Coronary artery (tissue), 2 donors: Measurements from ENCODE around the gene SLC16A9.
"Not testable (repeated sequence)": the region's sequence is repeated elsewhere in the genome, so short reads cannot be mapped to it uniquely, and the experiment has no call there.

ENCODE experiments used
- DNase-seq: peaks from one replicate; pipeline ENCODE4 v3.0.0-alpha.2; 2017; ENCODE audit warnings: low spot score
- H3K27ac ChIP-seq, 2 donors: fragments of 200-600 bp; sonication (generic); one replicate each; pipeline ENCODE4 v1.5.1; 2016 to 2019
- H3K4me3 ChIP-seq: fragments of 200-600 bp; sonication (generic); 2 replicates; pipeline ENCODE4 v1.5.1; 2016; ENCODE audit warnings: mild to moderate bottlenecking, moderate library complexity
- TF ChIP-seq, protein P1 (sequence below): fragments of 200-600 bp; sonication (generic); IDR thresholded peaks from one replicate; pipeline ENCODE4 v1.5.1; 2019; ENCODE audit warnings: antibody characterized with exemption

Gene SLC16A9

GRCh38 chr10:59655309-59655708, 54.3 kb downstream of the SLC16A9 start:
- no peak overlapping the region for H3K27ac ChIP-seq
- TF ChIP-seq, protein P1, sequence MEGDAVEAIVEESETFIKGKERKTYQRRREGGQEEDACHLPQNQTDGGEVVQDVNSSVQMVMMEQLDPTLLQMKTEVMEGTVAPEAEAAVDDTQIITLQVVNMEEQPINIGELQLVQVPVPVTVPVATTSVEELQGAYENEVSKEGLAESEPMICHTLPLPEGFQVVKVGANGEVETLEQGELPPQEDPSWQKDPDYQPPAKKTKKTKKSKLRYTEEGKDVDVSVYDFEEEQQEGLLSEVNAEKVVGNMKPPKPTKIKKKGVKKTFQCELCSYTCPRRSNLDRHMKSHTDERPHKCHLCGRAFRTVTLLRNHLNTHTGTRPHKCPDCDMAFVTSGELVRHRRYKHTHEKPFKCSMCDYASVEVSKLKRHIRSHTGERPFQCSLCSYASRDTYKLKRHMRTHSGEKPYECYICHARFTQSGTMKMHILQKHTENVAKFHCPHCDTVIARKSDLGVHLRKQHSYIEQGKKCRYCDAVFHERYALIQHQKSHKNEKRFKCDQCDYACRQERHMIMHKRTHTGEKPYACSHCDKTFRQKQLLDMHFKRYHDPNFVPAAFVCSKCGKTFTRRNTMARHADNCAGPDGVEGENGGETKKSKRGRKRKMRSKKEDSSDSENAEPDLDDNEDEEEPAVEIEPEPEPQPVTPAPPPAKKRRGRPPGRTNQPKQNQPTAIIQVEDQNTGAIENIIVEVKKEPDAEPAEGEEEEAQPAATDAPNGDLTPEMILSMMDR = no peak
- H3K4me3 ChIP-seq = no peak overlapping the region
- DNase-seq = no peak

- H3K27ac ChIP-seq = peak overlapping the region; percentile 29 to 61
- H3K4me3 ChIP-seq = peak overlapping the region; percentile 31
- TF ChIP-seq, protein P1 = no peak
- no peak for DNase-seq
These were observed 55.6 kb downstream of the SLC16A9 start for GRCh38 chr10:59654007-59654406.

DNA sequence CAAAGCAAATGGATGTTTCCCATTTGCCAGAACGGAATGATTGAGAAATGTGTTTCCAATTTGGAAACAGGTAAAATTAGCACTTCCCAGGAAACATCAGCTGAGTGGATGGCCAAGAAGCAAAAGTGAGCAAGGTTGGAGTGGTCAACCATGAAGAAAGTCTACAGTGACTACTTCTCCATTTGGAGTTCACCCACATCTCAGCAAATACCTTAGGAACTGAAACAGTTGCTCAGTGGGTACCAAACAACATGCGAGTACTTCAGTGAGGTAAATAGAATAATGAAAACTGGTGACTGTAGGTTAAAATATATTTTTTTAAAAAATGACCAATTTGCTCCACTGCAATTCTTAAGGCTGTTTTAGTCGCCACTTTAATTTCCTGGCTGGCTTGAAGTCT, 57.7 kb downstream of the SLC16A9 start:
- TF ChIP-seq, protein P1 = no peak
- no peak overlapping the region for H3K27ac ChIP-seq
- DNase-seq = no peak
- H3K4me3 ChIP-seq = no peak overlapping the region

GRCh38 chr10:59649606-59650346, 59.9 kb downstream of the SLC16A9 start:
- H3K4me3 ChIP-seq = no peak overlapping the region
- TF ChIP-seq, protein P1 = no peak
- no peak overlapping the region for H3K27ac ChIP-seq
- no peak for DNase-seq

DNA sequence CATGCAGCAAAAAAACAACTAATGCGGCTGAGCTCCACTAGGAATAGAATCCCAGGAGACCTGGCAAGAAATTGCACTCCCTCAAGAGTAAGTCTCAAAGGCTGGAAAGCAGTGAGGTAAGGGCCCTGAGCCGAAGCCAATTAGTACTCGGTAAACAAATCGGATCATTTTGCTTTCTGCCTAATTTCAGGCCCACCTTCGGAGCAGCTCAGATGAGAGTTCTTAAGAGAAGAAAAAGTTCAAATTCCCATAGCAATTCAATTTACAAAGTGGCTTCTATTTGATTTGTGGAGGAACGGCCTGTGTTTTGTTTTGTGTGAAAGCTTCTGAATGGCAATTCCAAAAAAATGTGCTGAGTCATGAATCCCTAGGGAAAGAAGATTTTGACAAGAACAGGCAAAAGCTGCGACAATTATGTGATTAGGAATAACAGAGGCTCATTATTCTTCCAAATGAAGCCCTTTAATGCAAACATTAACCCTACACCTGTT, 60.9 kb downstream of the SLC16A9 start:
- TF ChIP-seq, protein P1 = no peak
- H3K27ac ChIP-seq = peak overlapping the region; percentile 46 to 56

DNA sequence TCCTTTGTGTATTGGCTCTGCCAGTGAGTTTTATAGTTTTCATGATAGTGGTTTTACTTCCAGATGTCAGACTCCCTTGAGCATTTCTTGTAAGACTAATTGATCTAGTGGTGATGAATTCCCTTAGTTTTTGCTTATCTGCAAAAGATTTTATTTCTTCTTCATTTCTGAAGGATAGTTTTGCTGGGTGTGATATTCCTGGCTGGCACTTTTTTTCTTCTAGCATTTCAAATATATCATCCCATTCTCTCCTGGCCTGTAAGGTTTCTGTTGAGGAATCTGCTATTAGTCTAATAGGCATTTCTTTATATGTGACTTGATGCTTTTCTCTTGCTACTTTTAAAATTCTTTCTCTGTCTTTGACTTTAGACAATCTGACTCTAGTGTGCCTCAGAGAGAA, 64.8 kb downstream of the SLC16A9 start:
- no peak for DNase-seq
- Histone ChIP-seq H3K27ac (no peak overlapping the region), H3K4me3 (no peak overlapping the region)
- TF ChIP-seq, protein P1 = no peak

More for the DNA sequence above, 60.9 kb downstream of the SLC16A9 start:
- H3K4me3 ChIP-seq = peak overlapping the region; percentile 50
- no peak for DNase-seq

DNA sequence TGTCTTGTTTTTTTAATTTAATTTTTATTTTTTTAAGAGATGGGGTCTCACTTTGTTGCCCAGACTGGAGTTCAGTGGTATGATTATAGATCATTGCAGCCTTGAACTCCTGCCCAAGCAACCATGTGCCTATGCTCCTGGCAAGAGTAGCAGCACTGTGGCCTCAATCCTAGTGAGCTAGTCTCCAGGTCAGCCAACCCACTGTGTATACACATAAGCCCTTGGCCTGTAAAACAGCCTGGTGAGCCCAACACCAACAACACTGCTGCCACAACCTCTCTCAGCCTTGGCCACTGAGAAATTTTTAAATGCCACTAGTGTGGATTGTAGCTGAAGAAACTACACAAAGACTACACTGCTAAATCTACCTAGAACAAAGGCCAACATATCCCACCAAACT, 68.0 kb downstream of the SLC16A9 start:
- not testable (repeated sequence) for DNase-seq, H3K4me3 ChIP-seq, H3K27ac ChIP-seq
